ENCODE measurements around the gene SPATA32. TPM values are rescaled to one million over a fixed set of nuclear protein-coding genes. Genes with fewer than 3 reads are reported as not detected.

The SPATA32 gene
- total RNA-seq, 1 experiment from 2014 or later, result 0.11 TPM

Other genes with a start within 250 kb of the SPATA32 start
- gene DCAKD, start 210.5 kb downstream of the SPATA32 start, total RNA-seq (2014; rRNA removed), result 72.7 and 87.9 TPM in 2 replicates
- 80.8 and 89.8 TPM in 2 replicates for gene NMT1, start 200.8 kb downstream of the SPATA32 start, total RNA-seq (2014; rRNA removed)
- 36.5 and 146 TPM in 2 replicates for gene PLCD3, start 129.6 kb downstream of the SPATA32 start, total RNA-seq (2014; rRNA removed)
- 3.1 and 4.4 TPM in 2 replicates for gene ACBD4, start 126.4 kb downstream of the SPATA32 start, total RNA-seq (2014; rRNA removed)
- gene HEXIM1, start 113.6 kb downstream of the SPATA32 start, total RNA-seq (2014; rRNA removed), result 7.2 and 11.1 TPM in 2 replicates
- 5.0 and 11.6 TPM in 2 replicates for gene HEXIM2, start 100.2 kb downstream of the SPATA32 start, total RNA-seq (2014; rRNA removed)
- 19.8 and 29.0 TPM in 2 replicates for gene FMNL1, start 40.2 kb downstream of the SPATA32 start, total RNA-seq (2014; rRNA removed)
- 5.8 and 6.2 TPM in 2 replicates for gene MAP3K14, start 54.9 kb upstream of the SPATA32 start, total RNA-seq (2014; rRNA removed)
- gene ARHGAP27, start 170.8 kb upstream of the SPATA32 start, total RNA-seq (2014; rRNA removed), result 0.83 and 3.0 TPM in 2 replicates
- gene PLEKHM1, start 228.6 kb upstream of the SPATA32 start, total RNA-seq (2014; rRNA removed), result 27.2 and 30.0 TPM in 2 replicates